SU-DHL-6 (cell line): ENCODE results near the gene IGLL5.

Experiments used
- H2AFZ ChIP-seq: fragments of 200-600 bp; sonication (generic); 2 replicates; pipeline ENCODE4 v1.6.1; 2014; ENCODE audit warnings: low read depth, mild to moderate bottlenecking, moderate library complexity, mixed read lengths, antibody characterized with exemption, low read length; ENCODE audit not compliant: severe bottlenecking
- H3F3A ChIP-seq: fragments of 200-600 bp; shearing (Covaris generic); 2 replicates; pipeline ENCODE4 v1.6.0; 2016; ENCODE audit warnings: antibody characterized with exemption, mild to moderate bottlenecking; ENCODE audit not compliant: insufficient read depth
- H3K27ac ChIP-seq: fragments of 200-600 bp; sonication (generic); 2 replicates; pipeline ENCODE4 v1.5.1; 2016; ENCODE audit warnings: low read depth, mild to moderate bottlenecking, low read length, moderate library complexity, mixed read lengths
- H3K27me3 ChIP-seq: fragments of 200-600 bp; sonication (generic), shearing (Covaris generic); 2 replicates; pipeline ENCODE4 v1.6.0; 2014; ENCODE audit warnings: mild to moderate bottlenecking, low read length
- H3K36me3 ChIP-seq: fragments of 200-600 bp; sonication (generic); 2 replicates; pipeline ENCODE4 v1.6.1; 2014; ENCODE audit warnings: mild to moderate bottlenecking, low read length, mixed read lengths
- H3K4me2 ChIP-seq: fragments of 300-600, 200-600 bp; shearing (Covaris generic), sonication (generic); 2 replicates; pipeline ENCODE4 v1.6.0; 2014; ENCODE audit warnings: low read length, low read depth, mild to moderate bottlenecking; ENCODE audit not compliant: poor library complexity, severe bottlenecking
- H3K4me3 ChIP-seq: fragments of 200-600 bp; sonication (generic); 2 replicates; pipeline ENCODE4 v1.5.1; 2014; ENCODE audit warnings: antibody characterized with exemption, low read length, mild to moderate bottlenecking, mixed read lengths; ENCODE audit not compliant: insufficient read depth, poor library complexity, severe bottlenecking
- H3K79me2 ChIP-seq: fragments of 200-600 bp; sonication (generic); 2 replicates; pipeline ENCODE4 v1.6.1; 2014; ENCODE audit warnings: mild to moderate bottlenecking, low read length, moderate library complexity; ENCODE audit not compliant: insufficient read depth
- H3K9ac ChIP-seq: fragments of 200-600 bp; sonication (generic); 2 replicates; pipeline ENCODE4 v1.7.0; 2014; ENCODE audit warnings: mild to moderate bottlenecking, low read length
- H3K9me2 ChIP-seq: fragments of 200-600 bp; sonication (generic); replicated peaks from 2 replicates; pipeline ENCODE4 v1.6.1; 2014; ENCODE audit warnings: low read length; ENCODE audit not compliant: insufficient read depth
- H3K9me3 ChIP-seq: fragments of 200-600 bp; sonication (generic); 2 replicates; pipeline ENCODE4 v1.6.1; 2014; ENCODE audit warnings: low read length, mixed read lengths; ENCODE audit not compliant: insufficient read depth
- H4K20me1 ChIP-seq: fragments of 200-600 bp; sonication (generic); 2 replicates; pipeline ENCODE4 v1.6.1; 2014; ENCODE audit warnings: low read depth, mild to moderate bottlenecking, antibody characterized with exemption, low read length, moderate library complexity, mixed read lengths
- EZH2phosphoT487 ChIP-seq: fragments of 200-600 bp; sonication (generic), shearing (Covaris generic); conservative IDR thresholded peaks from 2 replicates; pipeline ENCODE4 v1.6.1; 2018; ENCODE audit warnings: mild to moderate bottlenecking, antibody characterized with exemption, low read length, moderate library complexity, mixed read lengths
- TF ChIP-seq, protein P1 (sequence below): fragments of 200-600 bp; sonication (generic); IDR thresholded peaks from one replicate; pipeline ENCODE4 v1.5.1; 2017; ENCODE audit warnings: antibody characterized with exemption, mild to moderate bottlenecking, low read length, moderate library complexity; ENCODE audit not compliant: insufficient read depth, poor library complexity, severe bottlenecking

The IGLL5 gene

GRCh38 chr22:22911327-22912134 lies 23.9 kb downstream of the IGLL5 start:
- Histone ChIP-seq H3K79me2 (0 out of 2 replicates have a peak, but pooled peaks cover 5% of the 10 kb centered on the region), H3K9me2 (no peaks in the 10 kb centered on the region), H3K27me3 (no peaks in the 10 kb centered on the region), H3F3A (peaks cover 43% of the 10 kb centered on the region), H3K9me3 (no peaks in the 10 kb centered on the region), H3K4me2 (no peak overlapping the region), H3K36me3 (no peaks in the 10 kb centered on the region), H3K27ac (peak overlapping the region; percentile 70), H2AFZ (no peak overlapping the region), H4K20me1 (no peaks in the 10 kb centered on the region), H3K9ac (no peak overlapping the region), H3K4me3 (no peak overlapping the region)
- TF ChIP-seq EZH2phosphoT487 = no peak
- TF ChIP-seq, protein P1, sequence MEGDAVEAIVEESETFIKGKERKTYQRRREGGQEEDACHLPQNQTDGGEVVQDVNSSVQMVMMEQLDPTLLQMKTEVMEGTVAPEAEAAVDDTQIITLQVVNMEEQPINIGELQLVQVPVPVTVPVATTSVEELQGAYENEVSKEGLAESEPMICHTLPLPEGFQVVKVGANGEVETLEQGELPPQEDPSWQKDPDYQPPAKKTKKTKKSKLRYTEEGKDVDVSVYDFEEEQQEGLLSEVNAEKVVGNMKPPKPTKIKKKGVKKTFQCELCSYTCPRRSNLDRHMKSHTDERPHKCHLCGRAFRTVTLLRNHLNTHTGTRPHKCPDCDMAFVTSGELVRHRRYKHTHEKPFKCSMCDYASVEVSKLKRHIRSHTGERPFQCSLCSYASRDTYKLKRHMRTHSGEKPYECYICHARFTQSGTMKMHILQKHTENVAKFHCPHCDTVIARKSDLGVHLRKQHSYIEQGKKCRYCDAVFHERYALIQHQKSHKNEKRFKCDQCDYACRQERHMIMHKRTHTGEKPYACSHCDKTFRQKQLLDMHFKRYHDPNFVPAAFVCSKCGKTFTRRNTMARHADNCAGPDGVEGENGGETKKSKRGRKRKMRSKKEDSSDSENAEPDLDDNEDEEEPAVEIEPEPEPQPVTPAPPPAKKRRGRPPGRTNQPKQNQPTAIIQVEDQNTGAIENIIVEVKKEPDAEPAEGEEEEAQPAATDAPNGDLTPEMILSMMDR = no peak

DNA sequence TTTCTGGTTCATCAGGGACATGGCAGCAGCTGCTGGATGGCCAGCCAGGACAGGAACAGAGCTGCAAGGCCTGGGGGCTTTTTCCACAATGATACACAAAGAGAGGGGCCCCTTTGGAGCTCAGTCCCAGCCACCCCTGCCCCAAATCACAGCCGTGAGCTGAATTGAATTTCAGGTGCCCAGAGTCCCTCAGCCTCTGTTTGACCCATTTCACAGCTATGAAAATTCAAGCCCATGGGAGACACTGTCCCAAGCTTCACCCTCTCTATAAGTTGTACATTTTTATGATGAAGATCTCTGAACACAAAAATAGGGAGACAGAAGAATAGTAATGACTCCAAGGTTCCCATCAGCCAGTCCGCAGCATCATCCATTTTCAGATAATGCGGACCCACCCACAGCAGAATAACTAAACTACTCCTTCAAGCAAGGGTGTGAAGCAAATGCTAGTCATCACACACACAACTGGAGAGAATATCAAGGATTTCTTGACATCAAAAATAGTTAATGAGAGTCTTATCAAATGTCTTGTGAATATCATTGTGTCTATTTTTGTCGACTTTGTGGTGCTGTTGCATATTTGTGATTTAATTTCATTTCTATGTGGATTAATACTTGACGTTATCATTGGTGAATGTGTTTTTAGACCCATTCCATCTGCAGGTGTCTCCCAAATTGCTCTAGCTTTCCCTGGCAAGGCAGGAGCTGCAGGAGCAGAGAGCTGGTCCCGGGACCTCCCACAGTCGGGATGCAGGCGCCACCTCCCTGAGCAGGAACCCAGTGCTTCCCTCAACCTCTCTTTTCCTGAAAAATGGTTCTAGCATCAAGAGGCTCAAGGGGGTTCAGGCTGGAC lies 24.7 kb downstream of the IGLL5 start:
- no peak overlapping the region for H3K9ac ChIP-seq
- H3F3A ChIP-seq = peaks cover 37% of the 10 kb centered on the region
- no peak overlapping the region for H3K4me2 ChIP-seq
- 0 out of 2 replicates have a peak, but pooled peaks cover 5% of the 10 kb centered on the region for H3K79me2 ChIP-seq
- H2AFZ ChIP-seq = no peak overlapping the region
- no peaks in the 10 kb centered on the region for H4K20me1 ChIP-seq
- TF ChIP-seq, protein P1 = no peak
- H3K9me3 ChIP-seq = no peaks in the 10 kb centered on the region
- no peaks in the 10 kb centered on the region for H3K9me2 ChIP-seq
- H3K36me3 ChIP-seq = no peaks in the 10 kb centered on the region
- H3K4me3 ChIP-seq = no peak overlapping the region
- H3K27ac ChIP-seq = peak overlapping the region; percentile 10; the same call in 1 of the 2 replicates
- no peaks in the 10 kb centered on the region for H3K27me3 ChIP-seq

GRCh38 chr22:22912988-22913253 lies 25.3 kb downstream of the IGLL5 start:
- peaks cover 31% of the 10 kb centered on the region for H3F3A ChIP-seq
- TF ChIP-seq EZH2phosphoT487 = no peak
- TF ChIP-seq, protein P1 = no peak
- 0 out of 2 replicates have a peak, but pooled peaks cover 5% of the 10 kb centered on the region for H3K79me2 ChIP-seq
- no peaks in the 10 kb centered on the region for H3K9me2 ChIP-seq
- no peaks in the 10 kb centered on the region for H4K20me1 ChIP-seq
- no peak overlapping the region for H3K4me3 ChIP-seq
- H3K4me2 ChIP-seq = no peak overlapping the region
- H3K36me3 ChIP-seq = no peaks in the 10 kb centered on the region
- H3K9ac ChIP-seq = no peak overlapping the region
- H3K27ac ChIP-seq = peak overlapping the region; percentile 61
- no peaks in the 10 kb centered on the region for H3K27me3 ChIP-seq
- H2AFZ ChIP-seq = no peak overlapping the region
- H3K9me3 ChIP-seq = no peaks in the 10 kb centered on the region
